ENCODE results near the gene UFD1. TPM values are rescaled to one million over a fixed set of nuclear protein-coding genes. Genes with fewer than 3 reads are reported as not detected.

The UFD1 gene
- total and polyA plus RNA-seq, 9 of the 15 experiments (the other 6 are each of a cell fraction or from before 2014, with no cell fraction given): 238 to 645 (median 363) TPM

DNA sequence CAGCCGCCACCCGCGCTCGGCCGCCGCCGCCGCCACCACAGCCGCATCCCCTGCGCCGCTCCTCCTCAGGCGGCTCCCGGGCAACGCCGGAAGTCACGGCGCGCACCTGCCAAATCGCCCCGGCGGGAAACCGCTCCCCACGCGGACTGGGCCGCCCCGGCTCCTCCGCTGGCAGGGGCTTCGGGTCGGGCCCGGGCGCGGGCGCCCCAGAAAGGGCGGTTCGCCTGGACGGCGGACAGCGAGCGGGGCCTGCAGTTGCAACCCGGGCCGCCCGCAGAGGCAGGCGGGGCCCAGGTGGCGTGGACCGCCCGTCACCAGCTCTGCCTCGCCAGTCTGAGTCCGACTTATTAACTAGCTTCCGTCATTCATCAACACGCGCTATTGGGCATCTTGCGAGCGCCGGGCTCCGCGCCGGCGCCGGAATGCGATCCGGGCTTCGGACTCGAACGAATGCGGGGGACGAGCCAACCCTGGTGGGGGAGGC lies 47.3 kb downstream of the UFD1 start, which contains the start of gene HIRA (continued):
- TF ChIP-seq SOX6 (IDR thresholded peaks at IDR 0.05) (no peak), NR4A1 (CRISPR knock-in tag; IDR thresholded peaks at IDR 0.05) (peak; percentile 75; the same call in 1 of the 2 replicates), NR4A1 (tag; IDR thresholded peaks at IDR 0.05) (peak; percentile 86), ZNF133 (CRISPR knock-in tag; IDR thresholded peaks at IDR 0.05) (0 out of 2 replicates have a peak, but pooled peaks have one; percentile 53), GTF2E2 (tag; IDR thresholded peaks at IDR 0.05) (no peak), MTA3 (IDR thresholded peaks at IDR 0.05; ENCODE audit: borderline replicate concordance) (no peak), PTTG1 (tag; IDR thresholded peaks at IDR 0.05; ENCODE audit: low read depth) (no peak), MTA1 (IDR thresholded peaks at IDR 0.05; ENCODE audit: borderline replicate concordance) (no peak), ILF3 (IDR thresholded peaks at IDR 0.05; ENCODE audit: borderline replicate concordance) (no peak), ZSCAN32 (CRISPR knock-in tag; IDR thresholded peaks at IDR 0.05) (peak; percentile 66), ZNF165 (CRISPR knock-in tag; IDR thresholded peaks at IDR 0.05; ENCODE audit: borderline replicate concordance) (peak; percentile 92), HEY1 (CRISPR knock-in tag; IDR thresholded peaks at IDR 0.05; ENCODE audit: borderline replicate concordance) (no peak), KLF13 (tag; IDR thresholded peaks at IDR 0.05; ENCODE audit: borderline replicate concordance, low read depth) (peak; percentile 89), RB1 (IDR thresholded peaks at IDR 0.05; ENCODE audit: low read depth) (no peak), SAFB (IDR thresholded peaks at IDR 0.05; ENCODE audit: borderline replicate concordance, low read depth, low read length) (peak; percentile 79), NFXL1 (CRISPR knock-in tag; IDR thresholded peaks at IDR 0.05) (peak; percentile 77; the same call in 1 of the 2 replicates), KLF16 (IDR thresholded peaks at IDR 0.05) (no peak)
- TF ChIP-seq, protein P1, sequence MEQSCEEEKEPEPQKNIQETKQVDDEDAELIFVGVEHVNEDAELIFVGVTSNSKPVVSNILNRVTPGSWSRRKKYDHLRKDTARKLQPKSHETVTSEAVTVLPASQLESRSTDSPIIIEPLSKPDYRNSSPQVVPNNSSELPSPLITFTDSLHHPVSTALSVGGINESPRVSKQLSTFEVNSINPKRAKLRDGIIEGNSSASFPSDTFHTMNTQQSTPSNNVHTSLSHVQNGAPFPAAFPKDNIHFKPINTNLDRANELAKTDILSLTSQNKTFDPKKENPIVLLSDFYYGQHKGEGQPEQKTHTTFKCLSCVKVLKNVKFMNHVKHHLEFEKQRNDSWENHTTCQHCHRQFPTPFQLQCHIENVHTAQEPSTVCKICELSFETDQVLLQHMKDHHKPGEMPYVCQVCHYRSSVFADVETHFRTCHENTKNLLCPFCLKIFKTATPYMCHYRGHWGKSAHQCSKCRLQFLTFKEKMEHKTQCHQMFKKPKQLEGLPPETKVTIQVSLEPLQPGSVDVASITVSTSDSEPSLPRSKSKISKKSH (CRISPR knock-in tag; IDR thresholded peaks at IDR 0.05): peak; percentile 92; the same call in 1 of the 2 replicates
- TF ChIP-seq, protein P2, sequence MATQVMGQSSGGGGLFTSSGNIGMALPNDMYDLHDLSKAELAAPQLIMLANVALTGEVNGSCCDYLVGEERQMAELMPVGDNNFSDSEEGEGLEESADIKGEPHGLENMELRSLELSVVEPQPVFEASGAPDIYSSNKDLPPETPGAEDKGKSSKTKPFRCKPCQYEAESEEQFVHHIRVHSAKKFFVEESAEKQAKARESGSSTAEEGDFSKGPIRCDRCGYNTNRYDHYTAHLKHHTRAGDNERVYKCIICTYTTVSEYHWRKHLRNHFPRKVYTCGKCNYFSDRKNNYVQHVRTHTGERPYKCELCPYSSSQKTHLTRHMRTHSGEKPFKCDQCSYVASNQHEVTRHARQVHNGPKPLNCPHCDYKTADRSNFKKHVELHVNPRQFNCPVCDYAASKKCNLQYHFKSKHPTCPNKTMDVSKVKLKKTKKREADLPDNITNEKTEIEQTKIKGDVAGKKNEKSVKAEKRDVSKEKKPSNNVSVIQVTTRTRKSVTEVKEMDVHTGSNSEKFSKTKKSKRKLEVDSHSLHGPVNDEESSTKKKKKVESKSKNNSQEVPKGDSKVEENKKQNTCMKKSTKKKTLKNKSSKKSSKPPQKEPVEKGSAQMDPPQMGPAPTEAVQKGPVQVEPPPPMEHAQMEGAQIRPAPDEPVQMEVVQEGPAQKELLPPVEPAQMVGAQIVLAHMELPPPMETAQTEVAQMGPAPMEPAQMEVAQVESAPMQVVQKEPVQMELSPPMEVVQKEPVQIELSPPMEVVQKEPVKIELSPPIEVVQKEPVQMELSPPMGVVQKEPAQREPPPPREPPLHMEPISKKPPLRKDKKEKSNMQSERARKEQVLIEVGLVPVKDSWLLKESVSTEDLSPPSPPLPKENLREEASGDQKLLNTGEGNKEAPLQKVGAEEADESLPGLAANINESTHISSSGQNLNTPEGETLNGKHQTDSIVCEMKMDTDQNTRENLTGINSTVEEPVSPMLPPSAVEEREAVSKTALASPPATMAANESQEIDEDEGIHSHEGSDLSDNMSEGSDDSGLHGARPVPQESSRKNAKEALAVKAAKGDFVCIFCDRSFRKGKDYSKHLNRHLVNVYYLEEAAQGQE (IDR thresholded peaks at IDR 0.05; ENCODE audit: borderline replicate concordance): no peak
- TF ChIP-seq, protein P2 (CRISPR knock-in tag; IDR thresholded peaks at IDR 0.05; ENCODE audit: low read depth): peak; percentile 90
- TF ChIP-seq, protein P3, sequence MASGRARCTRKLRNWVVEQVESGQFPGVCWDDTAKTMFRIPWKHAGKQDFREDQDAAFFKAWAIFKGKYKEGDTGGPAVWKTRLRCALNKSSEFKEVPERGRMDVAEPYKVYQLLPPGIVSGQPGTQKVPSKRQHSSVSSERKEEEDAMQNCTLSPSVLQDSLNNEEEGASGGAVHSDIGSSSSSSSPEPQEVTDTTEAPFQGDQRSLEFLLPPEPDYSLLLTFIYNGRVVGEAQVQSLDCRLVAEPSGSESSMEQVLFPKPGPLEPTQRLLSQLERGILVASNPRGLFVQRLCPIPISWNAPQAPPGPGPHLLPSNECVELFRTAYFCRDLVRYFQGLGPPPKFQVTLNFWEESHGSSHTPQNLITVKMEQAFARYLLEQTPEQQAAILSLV (tag; IDR thresholded peaks at IDR 0.05): no peak
